Measurements from ENCODE around the gene CD63.
A peak's percentile ranks its signal among the peaks of the same experiment; 100 is the strongest.

Gene CD63

DNA sequence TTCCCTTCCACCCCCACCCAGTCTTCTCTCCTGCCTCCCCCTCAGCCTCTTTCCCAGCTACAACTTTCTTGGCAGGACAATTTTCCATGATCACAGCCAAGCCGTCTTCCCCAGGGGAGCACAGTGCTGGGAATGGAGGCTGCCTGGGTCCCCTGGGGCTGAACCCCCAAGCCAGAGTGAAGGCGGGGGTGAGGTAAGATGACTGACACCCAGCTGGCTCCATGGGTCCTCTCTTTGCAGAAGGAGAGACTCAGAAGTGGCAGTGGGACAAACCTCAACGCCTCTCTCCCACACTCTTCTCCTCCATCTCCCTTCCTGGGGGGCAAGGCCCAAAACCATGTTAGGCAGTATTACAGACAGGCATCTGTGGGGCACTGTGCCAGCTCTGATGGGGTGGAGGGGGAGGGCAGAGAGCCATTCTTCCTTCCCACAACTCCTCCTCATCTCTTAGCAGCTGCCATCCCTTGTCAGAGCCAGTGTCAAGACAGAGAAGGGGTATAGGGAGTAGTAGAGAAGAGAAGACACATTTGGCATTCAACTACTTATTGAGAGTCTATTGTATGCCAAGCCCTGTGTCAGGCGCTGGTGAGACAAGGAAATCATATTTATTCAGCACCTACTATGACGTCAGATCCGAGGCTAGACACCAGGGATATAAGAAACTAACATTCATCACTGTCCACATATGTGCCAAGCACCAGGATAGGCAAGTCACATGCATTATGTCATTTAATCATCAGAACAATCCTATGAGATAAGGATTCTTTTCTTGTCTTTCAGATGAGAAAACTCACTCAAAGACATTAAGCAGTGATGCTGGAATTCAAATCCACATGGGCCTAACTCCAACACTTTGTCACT, 24.7 kb downstream of the CD63 start:
- DNase-seq: no peak

DNA sequence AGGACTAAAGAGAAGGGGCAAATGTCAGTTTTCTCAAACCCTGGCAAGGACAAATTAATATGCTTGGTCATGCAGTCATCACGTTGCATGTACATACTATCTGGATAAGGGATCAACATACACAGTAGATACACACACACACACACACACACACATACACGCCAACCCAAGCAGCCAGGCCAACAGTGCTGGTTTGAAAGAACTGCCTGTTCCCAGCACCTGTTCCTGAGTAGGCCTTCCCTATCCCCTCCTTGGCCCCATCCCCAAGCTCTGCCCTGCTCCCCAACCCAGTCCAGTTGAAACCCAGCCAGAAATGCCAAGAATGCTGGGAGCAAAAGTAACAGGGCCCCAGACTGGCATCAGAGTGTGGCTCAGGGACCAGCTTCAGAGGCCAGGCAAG, 25.5 kb downstream of the CD63 start:
- DNase-seq: no peak

DNA sequence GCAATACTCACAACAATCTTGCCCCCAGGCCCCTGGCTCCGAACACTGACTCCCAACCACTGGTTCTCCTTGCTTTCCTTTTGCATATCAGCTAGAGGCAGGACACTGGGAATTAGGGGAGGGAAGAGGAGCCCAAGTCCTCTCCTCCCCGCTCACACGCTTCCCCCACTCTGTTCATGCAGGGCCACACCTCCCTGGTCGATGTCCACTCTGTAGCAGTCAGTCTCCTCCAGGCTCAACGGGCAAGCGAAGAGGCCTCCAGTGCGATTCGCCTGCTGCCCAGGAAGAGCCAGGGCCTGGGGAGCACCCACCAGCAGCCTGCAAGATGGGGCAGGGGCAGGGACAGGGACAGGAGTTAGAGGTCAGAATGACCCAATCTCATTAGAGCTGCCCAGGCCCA, 25.9 kb downstream of the CD63 start:
- DNase-seq: no peak

DNA sequence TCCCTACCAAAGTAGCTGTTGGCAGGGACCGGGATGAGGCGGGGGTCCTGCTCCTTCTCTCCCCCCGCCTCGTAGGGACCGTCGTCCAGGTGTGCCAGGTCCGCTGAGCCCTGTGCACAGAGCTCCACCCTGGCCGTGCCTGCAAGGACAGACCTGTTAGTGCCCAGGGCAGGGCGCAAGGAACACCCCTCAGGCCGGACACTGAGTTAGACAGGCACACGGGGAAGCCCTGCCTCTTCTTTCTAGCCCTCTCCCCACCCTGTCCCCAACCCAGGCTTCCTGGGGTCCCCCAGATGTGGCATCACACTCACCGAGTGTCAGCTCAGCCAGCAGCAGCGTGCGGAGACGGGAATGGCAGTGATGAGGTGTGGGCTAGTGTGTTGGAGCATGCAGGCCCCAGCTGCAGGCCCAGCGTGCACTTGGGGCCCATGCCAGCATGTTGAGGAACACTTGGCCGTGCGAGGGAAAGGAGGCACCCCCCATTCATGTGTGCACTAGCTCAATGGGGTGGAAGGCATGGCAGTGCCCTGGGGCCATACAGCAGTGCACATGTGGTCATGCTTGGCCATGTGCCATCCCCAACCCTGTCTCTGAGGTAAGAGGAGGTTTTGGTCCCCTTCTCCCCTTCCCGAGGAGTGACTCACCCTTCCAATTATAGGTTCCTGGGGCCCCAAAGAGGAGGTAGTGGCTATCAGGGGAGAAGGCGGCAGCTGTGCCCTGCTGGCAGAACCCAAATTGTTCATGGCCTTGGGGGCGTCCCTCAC, 28.4 kb downstream of the CD63 start:
- no peak for DNase-seq

DNA sequence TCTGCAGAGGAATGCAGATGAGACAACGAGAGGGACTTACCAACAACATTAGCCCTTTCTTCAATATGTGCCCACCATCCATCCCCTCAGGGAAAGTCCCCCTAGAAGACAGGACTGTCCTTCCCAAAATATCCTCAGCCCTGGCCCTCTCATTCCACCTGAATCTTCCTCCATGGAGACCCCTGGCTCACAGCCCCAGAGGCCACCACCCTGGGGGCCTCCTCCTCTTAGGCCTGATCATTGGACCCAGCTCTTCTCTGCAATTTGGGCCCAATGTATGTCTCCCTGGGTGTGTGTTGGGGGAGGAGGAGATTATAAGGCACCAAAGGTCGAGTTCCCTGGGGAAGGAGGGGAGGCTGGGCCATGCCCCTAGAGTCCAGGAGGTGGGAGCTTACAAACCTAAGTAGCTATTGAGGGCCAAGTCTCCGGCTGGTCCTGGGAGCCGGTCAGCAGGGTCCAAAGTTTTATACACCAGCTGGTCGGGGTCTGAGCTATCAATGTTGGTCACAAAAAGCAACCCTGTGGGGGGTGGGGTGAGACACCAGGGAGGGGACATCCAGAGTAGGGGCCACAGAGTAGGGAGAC, 29.2 kb downstream of the CD63 start:
- no peak for DNase-seq

DNA sequence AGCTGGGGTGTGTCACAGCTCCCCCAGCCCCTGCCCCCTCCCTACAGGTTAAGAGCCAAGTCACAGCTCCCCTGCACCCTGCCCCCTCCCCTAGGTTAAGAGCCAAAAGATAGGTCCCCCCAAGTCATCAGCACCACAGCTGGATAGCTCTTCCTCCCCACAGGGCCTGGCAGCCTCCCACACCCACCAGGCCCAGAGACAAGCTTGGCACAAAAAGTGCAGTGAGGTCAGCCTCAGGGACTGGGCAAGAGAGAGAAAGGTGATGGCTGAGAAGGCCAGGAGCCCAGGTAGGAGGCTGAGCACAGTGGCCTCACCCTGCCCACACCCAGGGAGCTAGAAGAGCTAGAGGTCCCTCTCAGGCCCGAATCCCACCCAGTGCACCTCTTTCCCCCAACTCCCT, 29.8 kb downstream of the CD63 start:
- no peak for DNase-seq

DNA sequence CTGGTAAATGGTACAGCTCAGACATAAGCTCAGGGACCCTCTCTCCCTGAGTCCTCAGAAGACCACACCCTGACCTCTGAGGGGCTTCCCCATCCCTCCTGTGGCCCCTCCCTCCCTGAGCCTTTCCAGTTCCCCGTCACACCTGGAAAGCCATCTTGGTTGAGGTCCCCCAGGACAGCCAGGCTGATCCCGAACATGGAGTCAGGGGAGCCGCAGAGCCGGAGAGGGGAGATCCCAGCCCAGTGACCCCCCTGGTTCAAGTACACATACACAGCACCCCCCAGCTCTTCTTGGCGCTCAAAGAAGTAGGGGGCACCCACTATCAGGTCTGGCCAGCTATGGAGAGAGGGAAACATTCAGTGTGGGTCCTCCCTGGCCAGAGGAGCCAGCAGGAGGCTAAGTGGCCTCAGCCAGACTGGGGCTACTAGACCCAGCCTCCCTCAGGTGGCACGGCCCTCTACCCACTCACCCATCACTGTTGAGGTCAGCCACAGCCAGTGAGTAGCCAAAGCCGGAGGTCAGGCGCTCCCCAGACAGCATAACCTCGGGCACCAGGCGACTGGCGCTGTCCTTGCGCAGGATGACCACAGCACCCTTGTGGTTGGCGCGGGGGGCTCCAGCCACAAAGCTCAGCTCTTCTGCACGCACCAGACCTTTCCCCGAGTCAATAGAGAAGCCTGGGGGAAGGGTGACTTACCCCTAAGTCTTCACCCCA, 30.4 kb downstream of the CD63 start:
- DNase-seq: no peak

DNA sequence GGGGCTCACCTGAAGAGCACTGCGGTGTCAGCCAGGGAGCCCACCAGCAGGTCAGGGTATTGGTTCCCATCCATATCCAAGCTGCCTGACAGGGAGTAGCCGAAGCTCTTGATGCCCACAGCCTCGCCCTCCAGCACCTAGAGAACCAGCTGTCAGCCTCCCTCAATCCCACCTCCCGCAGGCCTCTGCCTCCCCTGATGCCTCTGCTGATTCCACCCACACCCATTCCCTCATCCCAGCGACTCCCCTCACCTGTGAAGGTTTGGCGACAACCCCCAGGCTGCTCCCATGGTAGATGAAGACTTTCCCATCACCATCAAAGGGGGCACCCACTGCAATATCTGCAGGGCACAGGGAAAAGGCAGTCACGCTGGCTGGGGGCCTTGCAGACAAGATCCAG, 31.1 kb downstream of the CD63 start:
- no peak for DNase-seq

DNA sequence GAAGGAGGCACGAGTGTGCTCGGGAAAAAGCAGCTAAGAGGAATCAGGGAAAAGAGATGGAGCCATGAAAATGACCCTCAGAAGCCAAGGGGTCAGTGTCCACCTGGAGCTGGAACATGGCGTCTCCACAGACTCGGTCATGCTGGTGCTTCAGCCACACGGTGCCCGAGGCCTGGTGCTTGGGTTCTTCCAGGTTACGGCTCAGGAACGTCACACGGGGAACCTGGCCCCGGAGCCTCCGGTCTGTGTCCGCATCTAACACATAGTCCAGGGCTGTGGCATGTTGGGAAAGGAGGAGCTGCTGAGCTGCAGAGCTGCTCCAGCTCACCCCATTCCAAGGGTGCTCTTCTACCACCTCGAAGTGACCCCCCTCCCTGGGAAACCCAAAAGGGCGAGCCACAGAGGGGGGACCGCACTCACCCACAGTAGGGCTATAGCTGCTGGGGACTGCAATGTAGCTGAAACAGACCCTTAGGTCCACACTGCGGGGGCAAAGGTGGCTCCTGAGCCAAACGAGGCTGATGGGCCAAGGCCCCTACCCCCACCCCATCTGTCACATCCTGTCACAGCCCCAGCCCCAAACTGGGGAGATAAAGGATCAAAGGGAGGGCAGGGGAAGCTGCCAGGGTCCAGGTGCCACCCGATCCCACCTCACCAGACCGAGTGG, 31.9 kb downstream of the CD63 start:
- no peak for DNase-seq

DNA sequence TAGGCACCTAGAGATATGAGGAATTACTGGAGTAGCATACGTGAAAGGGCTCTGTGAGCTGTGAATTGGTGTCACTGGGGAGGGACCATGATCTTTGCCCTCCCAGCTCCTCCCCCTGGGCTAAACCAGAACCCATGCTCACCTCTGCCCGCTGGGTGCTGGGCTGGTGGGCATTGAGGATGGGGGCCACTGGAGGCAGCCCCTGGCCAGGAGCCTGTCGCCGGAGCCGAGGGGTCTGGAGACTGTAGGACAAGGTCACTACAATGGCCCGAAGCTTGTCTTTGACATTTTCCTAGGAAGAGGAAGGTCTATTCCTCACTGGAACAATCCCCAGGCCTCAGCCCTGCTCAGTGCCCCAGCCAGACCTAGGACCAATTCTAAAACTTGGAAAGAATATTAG, 32.7 kb downstream of the CD63 start:
- DNase-seq: no peak

DNA sequence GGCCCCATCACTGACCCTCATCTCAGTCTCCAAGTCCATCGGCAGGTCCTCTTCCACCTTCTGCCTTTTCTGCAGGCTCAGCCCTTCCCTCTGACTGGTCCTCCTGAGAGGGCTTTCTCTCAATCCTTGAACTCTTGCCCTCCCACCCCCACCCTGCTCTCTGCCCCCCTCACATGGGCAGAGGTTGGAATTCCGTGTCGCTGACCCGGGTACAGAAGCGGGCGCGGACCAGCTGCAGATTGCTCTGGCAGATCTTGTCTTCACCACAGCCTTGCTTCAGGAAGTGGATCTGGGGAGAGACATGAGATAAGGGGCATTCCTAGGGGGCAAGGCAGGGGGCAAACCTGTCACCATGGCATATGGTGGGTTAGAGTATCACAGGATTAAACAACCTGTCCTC, 33.5 kb downstream of the CD63 start:
- no peak for DNase-seq

DNA sequence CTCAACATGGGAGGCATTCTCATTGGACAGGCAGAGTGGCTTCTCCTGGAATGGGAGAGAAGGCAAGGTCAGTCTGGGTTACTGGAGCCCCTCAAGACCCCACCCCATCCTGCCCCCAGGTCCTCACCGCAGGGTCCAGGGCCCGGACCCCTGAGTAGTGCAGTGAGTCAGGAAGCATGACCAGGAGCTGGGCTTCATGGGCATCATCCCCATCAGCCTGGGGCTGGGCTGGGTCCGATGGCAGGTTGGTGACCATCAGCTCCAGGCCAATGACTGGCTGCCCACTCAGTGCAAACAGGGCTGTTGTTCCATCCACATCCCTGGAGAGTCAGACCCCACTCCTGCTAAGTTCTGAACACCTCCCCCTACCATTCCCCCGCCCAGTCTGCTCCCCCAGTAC, 34.2 kb downstream of the CD63 start:
- no peak for DNase-seq

DNA sequence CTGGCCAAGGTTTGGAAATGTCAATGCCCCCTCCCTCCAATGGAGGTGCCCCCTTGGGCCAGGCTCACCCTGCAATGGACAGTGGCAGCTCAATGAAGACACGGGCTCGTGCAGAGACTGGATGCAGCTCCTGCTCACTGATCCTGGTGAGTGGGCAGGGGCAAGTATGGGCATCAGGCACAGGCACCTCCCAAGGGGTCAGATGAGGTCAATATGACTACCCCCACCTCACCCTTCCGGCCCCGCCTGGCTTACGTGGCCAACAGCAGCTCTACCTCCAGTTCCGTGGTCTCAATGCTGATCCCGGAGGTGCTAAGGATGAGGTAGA, 34.7 kb downstream of the CD63 start:
- no peak for DNase-seq

DNA sequence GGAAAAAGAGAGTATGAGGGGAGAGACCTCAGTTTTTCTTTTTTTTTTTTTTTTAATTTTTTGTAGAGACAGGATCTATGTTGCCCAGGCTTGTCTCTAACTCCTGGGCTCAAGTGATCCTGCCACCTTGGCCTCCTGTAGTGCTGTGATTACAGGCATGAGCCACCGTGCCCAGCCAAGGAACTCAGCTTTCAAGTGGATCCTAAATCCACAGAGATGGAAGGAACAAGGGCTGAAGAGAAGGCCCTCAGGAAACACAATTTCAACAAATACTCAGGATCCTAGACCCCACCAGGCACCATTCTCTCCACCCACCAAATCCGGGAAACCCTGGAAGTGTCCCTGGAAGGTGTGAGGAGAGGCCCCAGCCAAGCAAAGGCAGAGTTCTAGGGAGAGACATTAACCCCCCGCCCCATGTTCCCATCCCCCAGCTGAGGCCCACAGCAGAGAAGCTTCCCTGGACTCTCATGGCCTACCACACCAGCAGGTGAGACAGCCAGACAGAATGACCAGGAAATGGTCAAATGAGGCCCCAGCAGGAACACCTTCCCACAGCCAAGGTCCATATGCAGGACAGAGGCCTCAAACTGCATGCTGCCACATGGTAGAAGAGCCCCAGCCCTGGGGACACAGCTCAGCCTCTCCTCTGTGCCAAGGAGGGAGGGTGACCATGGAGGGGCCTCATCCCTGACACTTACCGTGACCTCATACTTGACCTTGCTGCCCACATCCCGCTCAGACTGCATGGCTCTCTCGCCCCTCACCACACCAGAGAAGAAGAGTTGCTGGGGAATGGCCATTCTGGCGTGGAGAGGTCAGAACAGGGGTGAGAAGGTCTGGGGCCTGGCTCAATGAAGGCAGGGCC, 35.3 kb downstream of the CD63 start:
- no peak for DNase-seq

DNA sequence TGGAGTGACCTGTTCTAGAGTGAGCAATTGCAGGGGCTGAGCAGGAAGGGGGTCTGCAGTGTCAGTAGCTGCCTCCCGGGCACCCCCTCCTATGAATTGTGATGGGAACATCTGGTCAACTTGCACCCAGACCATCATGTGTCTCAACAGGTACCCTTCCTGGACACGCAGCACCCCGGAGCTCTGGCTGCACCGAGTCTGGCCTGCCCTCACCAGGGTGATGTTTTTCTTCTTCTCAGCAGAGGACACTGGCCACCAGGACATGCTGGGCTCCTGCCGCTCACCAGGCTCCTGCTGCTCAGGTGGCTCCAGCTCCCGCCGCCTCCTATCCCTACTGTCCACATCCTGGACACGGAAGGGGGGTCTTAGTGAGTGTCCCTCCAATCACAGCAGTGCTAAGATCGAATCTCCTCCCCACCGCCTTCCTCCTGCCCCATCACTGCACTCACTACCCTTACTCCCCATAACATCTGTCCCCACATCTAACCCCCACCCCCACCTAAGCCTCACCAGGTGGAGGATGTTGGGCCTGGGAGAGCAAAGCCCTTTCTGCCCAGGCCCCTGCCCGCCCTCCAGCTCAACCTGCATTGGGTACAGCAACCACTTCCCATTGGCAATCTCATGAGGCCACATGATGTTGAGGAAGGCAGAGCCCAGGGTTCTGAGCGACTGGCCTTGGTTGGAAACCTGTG, 36.0 kb downstream of the CD63 start:
- DNase-seq: no peak

DNA sequence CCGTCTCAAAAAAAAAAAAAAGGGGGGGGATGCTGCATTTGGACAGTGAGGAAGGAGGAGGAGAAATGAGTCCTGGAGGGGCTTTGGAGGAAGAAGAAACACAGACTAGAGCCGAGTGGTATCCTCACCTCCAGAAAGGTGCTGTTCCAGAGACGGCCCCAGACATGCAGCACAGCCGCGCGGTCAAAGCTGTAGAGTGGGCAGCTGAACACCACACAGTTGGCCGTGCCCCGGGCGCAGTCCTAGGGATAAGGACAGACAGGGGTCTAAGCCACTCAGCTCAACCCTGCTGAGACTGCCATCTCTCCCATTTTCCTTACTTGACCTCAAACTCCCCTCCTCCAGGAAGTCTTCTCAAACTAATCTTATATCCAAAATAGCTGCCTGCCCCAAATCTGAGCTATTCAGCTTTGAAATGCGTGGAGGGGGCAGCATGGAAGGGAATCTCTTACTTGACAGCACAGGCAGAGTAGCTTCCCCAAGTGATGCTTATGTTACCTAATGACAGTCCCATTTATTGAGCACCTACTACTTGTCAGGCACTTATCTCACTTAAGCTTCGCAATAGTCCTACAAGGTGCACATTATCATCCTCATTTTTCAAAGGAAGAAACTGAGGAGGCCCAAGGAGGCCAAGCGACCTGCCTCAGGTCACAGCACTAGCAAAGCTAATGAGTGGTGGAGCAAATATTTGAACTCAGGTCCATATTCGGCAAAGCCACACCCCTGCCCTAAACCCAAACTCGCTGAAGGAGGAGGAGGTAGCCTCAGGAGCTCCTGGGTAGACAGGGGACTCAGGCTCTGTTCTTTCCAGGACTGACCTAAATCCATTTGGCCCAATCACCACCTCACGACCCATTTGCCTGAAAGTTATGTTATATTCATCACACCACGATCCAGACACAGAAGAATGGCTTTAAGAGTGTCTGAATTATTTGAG, 39.8 kb downstream of the CD63 start:
- DNase-seq: no peak

DNA sequence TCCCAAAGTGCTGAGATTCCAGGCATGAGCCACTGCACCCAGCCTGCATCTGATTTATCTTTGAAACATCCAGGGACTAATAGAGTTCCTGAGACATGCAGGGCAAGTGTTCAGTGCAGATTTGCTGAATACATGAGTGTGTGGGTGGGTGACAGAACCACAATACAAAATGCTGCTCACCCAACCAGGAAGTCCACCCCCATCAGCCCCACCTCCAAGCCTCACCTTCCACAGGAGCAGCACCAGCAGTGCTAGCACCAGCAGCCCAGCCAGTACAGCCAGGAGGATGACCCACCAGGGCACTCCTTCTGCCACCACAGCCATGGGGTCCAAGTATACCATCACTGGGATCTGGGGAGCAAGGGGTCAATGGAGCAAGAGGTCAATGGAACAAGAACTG, 41.1 kb downstream of the CD63 start:
- DNase-seq: peak; percentile 28

DNA sequence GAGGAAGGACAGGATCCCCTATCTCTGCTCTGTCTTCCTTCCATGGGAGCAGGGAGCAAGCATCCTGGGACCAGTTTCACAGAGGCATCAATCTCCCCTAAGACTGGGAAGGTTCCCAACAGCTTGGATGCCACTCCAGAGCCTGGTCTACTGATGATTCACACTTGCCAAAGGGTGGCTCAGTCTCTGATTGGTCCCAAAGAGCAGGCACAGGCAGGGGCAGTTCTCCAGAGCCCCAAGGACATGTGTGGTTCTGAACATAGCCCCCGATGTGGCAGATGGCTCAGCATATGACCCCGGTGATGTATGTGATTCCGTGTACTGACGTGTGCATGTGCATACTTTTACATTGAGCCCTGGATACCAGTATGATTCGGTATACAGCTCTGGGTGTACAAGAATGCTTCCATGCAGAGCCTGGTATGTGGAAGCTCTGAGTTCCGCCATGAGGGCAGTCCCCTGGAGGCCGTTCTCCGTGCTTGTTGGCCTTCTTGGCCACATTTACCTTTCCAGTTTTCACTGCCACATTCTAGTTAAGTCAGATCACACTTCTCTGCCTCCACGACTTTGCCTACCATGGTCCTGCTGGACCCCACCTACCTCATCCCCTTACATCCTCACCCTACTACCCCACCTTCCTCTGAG, 42.3 kb downstream of the CD63 start:
- no peak for DNase-seq

DNA sequence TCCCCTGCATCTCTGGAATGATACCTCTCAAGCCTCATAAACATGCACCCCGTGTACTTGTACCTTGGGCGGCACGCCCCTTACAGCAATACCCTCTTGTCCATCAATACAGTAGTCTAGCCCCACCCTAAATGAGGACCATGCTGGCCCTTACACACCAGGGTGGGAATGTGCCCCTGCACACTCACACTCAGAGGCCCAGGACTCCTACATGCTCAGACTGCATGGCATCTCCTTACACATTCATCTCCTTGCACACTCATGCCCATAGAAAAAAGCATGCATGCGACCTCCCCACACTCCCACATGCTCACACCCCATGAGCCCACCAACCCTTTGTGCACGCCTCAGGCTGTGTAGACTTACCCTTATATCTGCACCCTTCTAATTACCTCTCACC, 43.1 kb downstream of the CD63 start:
- no peak for DNase-seq
